K562 (cell line): ENCODE data around the gene CHCHD1. TPM values are rescaled to one million over a fixed set of nuclear protein-coding genes. Genes with fewer than 3 reads are reported as not detected.

Experiments used
- ARID3A ChIP-seq: IDR thresholded peaks from 2 replicates; pipeline ENCODE4 v1.6.1; 2012; ENCODE audit warnings: low read depth, low read length, improper control_type of control experiment, borderline replicate concordance
- BMI1 ChIP-seq: fragments of 150-350 bp; IDR thresholded peaks from 2 replicates; pipeline ENCODE4 v1.6.1; 2014; ENCODE audit warnings: low read length
- C11orf30 ChIP-seq: fragments of 450-650 bp; IDR thresholded peaks from 2 replicates; pipeline ENCODE4 v1.6.1; 2016; ENCODE audit warnings: low read depth, mild to moderate bottlenecking
- CEBPB ChIP-seq: fragments of 450-650 bp; IDR thresholded peaks from 2 replicates; pipeline ENCODE4 v1.6.1; 2016; ENCODE audit warnings: missing genetic modification characterization, missing compliant biosample characterization
- FOXK2 ChIP-seq, 2 experiments: fragments of 450-650 bp; IDR thresholded peaks in 1 of 2; conservative IDR thresholded peaks in 1 of 2; 2 replicates each; pipeline ENCODE4 v1.6.1; 2016; ENCODE audit warnings: low read depth in 2 of 2, mild to moderate bottlenecking in 1 of 2
- KLF1 ChIP-seq: fragments of 450-650 bp; IDR thresholded peaks from 2 replicates; pipeline ENCODE4 v1.6.1; 2016; ENCODE audit warnings: missing genetic modification characterization, missing compliant biosample characterization
- MCM2 ChIP-seq: fragments of 450-650 bp; IDR thresholded peaks from 2 replicates; pipeline ENCODE4 v1.6.1; 2017; ENCODE audit warnings: low read depth, mild to moderate bottlenecking
- POLR2AphosphoS5 ChIP-seq: IDR thresholded peaks from 2 replicates; pipeline ENCODE4 v1.6.1; 2011; ENCODE audit warnings: mild to moderate bottlenecking, low read depth, low read length, moderate library complexity; ENCODE audit not compliant: control insufficient read depth, insufficient read depth
- PRMT5 ChIP-seq: sonication (generic); formaldehyde crosslinking; IDR thresholded peaks from 2 replicates; pipeline ENCODE4 v1.5.0; 2020; ENCODE audit warnings: missing genetic modification reagents
- SMAD4 ChIP-seq: fragments of 250-450 bp; sonication (Bioruptor Pico); conservative IDR thresholded peaks from 2 replicates; pipeline ENCODE4 v1.8.0; 2021; ENCODE audit warnings: inconsistent platforms, mild to moderate bottlenecking, moderate library complexity
- SOX6 ChIP-seq: fragments of 450-650 bp; IDR thresholded peaks from 2 replicates; pipeline ENCODE4 v1.6.1; 2014; ENCODE audit warnings: mild to moderate bottlenecking
- SREBF2 ChIP-seq: sonication (generic); formaldehyde crosslinking; IDR thresholded peaks from 2 replicates; pipeline ENCODE4 v1.4.0; 2020; ENCODE audit warnings: mild to moderate bottlenecking, missing genetic modification reagents
- ZNF3 ChIP-seq: fragments of 250-450 bp; sonication (Bioruptor Pico); IDR thresholded peaks from 2 replicates; pipeline ENCODE4 v1.5.0; 2021; ENCODE audit warnings: mild to moderate bottlenecking, moderate library complexity
- ZNF395 ChIP-seq: fragments of 200-800 bp; sonication (Bioruptor generic); IDR thresholded peaks from 2 replicates; pipeline ENCODE4 v1.6.1; 2017; ENCODE audit warnings: missing genetic modification characterization, missing compliant biosample characterization
- ZNF41 ChIP-seq: fragments of 250-450 bp; sonication (Bioruptor Pico); conservative IDR thresholded peaks from 2 replicates; pipeline ENCODE4 v1.4.0; 2020; ENCODE audit warnings: mild to moderate bottlenecking
- ZNF436 ChIP-seq: fragments of 250-450, 450-650 bp; sonication (Bioruptor Pico); formaldehyde crosslinking; IDR thresholded peaks from 2 replicates; pipeline ENCODE4 v1.7.0; 2020; ENCODE audit warnings: mild to moderate bottlenecking
- polyA plus RNA-seq, 8 experiments: library from polyadenylated mRNA; depleted of rRNA in 4 of 8; stranded (reverse) in 5 of 8; unstranded in 3 of 8; fragments of >200 nt; fragmentation: Nextera tagmentation in 2 of 8; fragmentation: Illumina TruSeq in 1 of 8; extraction: Ambion mirVana in 2 of 8; extraction: Trizol in 1 of 8; gene quantifications; 2 replicates each; pipeline versions ENCODE4 v1.2.1 to v1.2.3, GENCODE V29; 2011 to 2014; ENCODE audit warnings: inconsistent platforms in 1 of 8, missing spikeins in 1 of 8
- total RNA-seq, 7 experiments: library from RNA; depleted of rRNA in 6 of 7; stranded (reverse); fragments of >200 nt in 6 of 7; fragmentation: Illumina TruSeq in 2 of 7; extraction: Trizol in 2 of 7; gene quantifications; 2 replicates each; pipeline versions ENCODE4 v1.2.1 to v1.2.3, GENCODE V29; 2011 to 2021; ENCODE audit warnings: low replicate concordance in 1 of 7
- TF ChIP-seq, protein P1 (sequence below): fragments of 250-450 bp; sonication (Bioruptor Pico); IDR thresholded peaks from 2 replicates; pipeline ENCODE4 v1.4.0; 2020; ENCODE audit warnings: mild to moderate bottlenecking
- TF ChIP-seq, protein P2 (sequence below): fragments of 250-450 bp; sonication (Bioruptor Pico); IDR thresholded peaks from 2 replicates; pipeline ENCODE4 v1.8.0; 2022; ENCODE audit warnings: inconsistent platforms, mild to moderate bottlenecking, moderate library complexity, borderline replicate concordance

Gene CHCHD1
- total and polyA plus RNA-seq, 9 of the 15 experiments (the other 6 are each of a cell fraction or from before 2014, with no cell fraction given): 52.9 to 126 (median 83.4) TPM

- TF ChIP-seq ARID3A (peak; percentile 76), PRMT5 (no peak), MCM2 (no peak), ZNF3 (CRISPR knock-in tag) (no peak), ZNF436 (0 out of 2 replicates have a peak, but pooled peaks have one; percentile 20), CEBPB (peak; percentile 66), SMAD4 (0 out of 2 replicates have a peak, but pooled peaks have one; percentile 14), C11orf30 (no peak), KLF1 (no peak), BMI1 (no peak), SREBF2 (CRISPR knock-in tag) (no peak), ZNF41 (CRISPR knock-in tag) (no peak), SOX6 (peak; percentile 65; the same call in 1 of the 2 replicates), ZNF395 (CRISPR knock-in tag) (no peak), POLR2AphosphoS5 (no peak), FOXK2 (conservative IDR thresholded peaks at IDR 0.05 in 1 of 2, IDR thresholded peaks at IDR 0.05 in 1 of 2; ENCODE audit: low read depth in 2 of 2) (0 out of 4 replicates have a peak, but pooled peaks of 1 of the 2 experiments have one; percentile 42)
- TF ChIP-seq, protein P1, sequence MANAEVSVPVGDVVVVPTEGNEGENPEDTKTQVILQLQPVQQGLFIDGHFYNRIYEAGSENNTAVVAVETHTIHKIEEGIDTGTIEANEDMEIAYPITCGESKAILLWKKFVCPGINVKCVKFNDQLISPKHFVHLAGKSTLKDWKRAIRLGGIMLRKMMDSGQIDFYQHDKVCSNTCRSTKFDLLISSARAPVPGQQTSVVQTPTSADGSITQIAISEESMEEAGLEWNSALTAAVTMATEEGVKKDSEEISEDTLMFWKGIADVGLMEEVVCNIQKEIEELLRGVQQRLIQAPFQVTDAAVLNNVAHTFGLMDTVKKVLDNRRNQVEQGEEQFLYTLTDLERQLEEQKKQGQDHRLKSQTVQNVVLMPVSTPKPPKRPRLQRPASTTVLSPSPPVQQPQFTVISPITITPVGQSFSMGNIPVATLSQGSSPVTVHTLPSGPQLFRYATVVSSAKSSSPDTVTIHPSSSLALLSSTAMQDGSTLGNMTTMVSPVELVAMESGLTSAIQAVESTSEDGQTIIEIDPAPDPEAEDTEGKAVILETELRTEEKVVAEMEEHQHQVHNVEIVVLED (CRISPR knock-in tag): no peak
- TF ChIP-seq, protein P2, sequence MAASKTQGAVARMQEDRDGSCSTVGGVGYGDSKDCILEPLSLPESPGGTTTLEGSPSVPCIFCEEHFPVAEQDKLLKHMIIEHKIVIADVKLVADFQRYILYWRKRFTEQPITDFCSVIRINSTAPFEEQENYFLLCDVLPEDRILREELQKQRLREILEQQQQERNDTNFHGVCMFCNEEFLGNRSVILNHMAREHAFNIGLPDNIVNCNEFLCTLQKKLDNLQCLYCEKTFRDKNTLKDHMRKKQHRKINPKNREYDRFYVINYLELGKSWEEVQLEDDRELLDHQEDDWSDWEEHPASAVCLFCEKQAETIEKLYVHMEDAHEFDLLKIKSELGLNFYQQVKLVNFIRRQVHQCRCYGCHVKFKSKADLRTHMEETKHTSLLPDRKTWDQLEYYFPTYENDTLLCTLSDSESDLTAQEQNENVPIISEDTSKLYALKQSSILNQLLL: no peak
Observed at GRCh38 chr10:73774637-73775036, 7.2 kb upstream of the CHCHD1 start (continued).
